Activated CD4-positive, CD25-positive, alpha-beta regulatory T cell treated with anti-CD3 and anti-CD28 coated beads, Interleukin-2, amount 50 U/mL, for 24 hours (primary cell): ENCODE results near the gene ELF2.
"Not testable (repeated sequence)": the region's sequence is repeated elsewhere in the genome, so short reads cannot be mapped to it uniquely, and the experiment has no call there.

Experiments
- ATAC-seq, 2 donors: fragments of 150-1000 bp; cut with Tn5 transposase; one replicate each; pipeline ENCODE4 v1.10.0; 2021; ENCODE audit warnings: mild to moderate bottlenecking in 1 of 2, moderate library complexity in 1 of 2

Gene ELF2

GRCh38 chr4:139076016-139076744, 100.8 kb downstream of the ELF2 start:
- no peak for ATAC-seq

GRCh38 chr4:139060591-139060990, 116.4 kb downstream of the ELF2 start:
- ATAC-seq, result no peak

GRCh38 chr4:139059026-139059425, 118.0 kb downstream of the ELF2 start:
- ATAC-seq, result not testable (repeated sequence)

- ATAC-seq, result no peak
These were observed 122.1 kb downstream of the ELF2 start for GRCh38 chr4:139054791-139055505.

- ATAC-seq, result no peak
These were observed 123.1 kb downstream of the ELF2 start for GRCh38 chr4:139053909-139054308.

- no peak for ATAC-seq
These were observed 126.6 kb downstream of the ELF2 start for GRCh38 chr4:139050446-139050845.

GRCh38 chr4:139048026-139048425, 129.0 kb downstream of the ELF2 start:
- ATAC-seq, result no peak

- ATAC-seq, result no peak
These were observed 132.7 kb downstream of the ELF2 start for GRCh38 chr4:139044291-139044690.

GRCh38 chr4:139042981-139043460, 134.0 kb downstream of the ELF2 start:
- ATAC-seq, result no peak

GRCh38 chr4:139038874-139039443, 138.1 kb downstream of the ELF2 start:
- no peak for ATAC-seq

GRCh38 chr4:139036885-139037284, 140.1 kb downstream of the ELF2 start:
- ATAC-seq, result no peak

- no peak for ATAC-seq
These were observed 141.4 kb downstream of the ELF2 start for GRCh38 chr4:139035650-139036049.

GRCh38 chr4:139030614-139031235, 146.3 kb downstream of the ELF2 start:
- peak; percentile 38 to 65 for ATAC-seq

GRCh38 chr4:139029866-139030363, 147.1 kb downstream of the ELF2 start:
- ATAC-seq, result not testable (repeated sequence)

- no peak for ATAC-seq
These were observed 148.8 kb downstream of the ELF2 start for GRCh38 chr4:139028191-139028661.

- ATAC-seq, result no peak
These were observed 149.2 kb downstream of the ELF2 start for GRCh38 chr4:139027776-139028175.

- no peak for ATAC-seq
These were observed 151.2 kb downstream of the ELF2 start for GRCh38 chr4:139025841-139026240.

- no peak for ATAC-seq
These were observed 152.3 kb downstream of the ELF2 start for GRCh38 chr4:139024686-139025085.

GRCh38 chr4:139022835-139023234, 154.2 kb downstream of the ELF2 start:
- ATAC-seq, result no peak

- not testable (repeated sequence) for ATAC-seq
These were observed 155.9 kb downstream of the ELF2 start for GRCh38 chr4:139021071-139021470.

GRCh38 chr4:139020384-139020783, 156.6 kb downstream of the ELF2 start:
- ATAC-seq, result no peak

- ATAC-seq, result no peak
These were observed 157.9 kb downstream of the ELF2 start for GRCh38 chr4:139018971-139019758.
